ENCODE data around the gene KMT2E. TPM values are rescaled to one million over a fixed set of nuclear protein-coding genes. Genes with fewer than 3 reads are reported as not detected.
A peak's percentile ranks its signal among the peaks of the same experiment; 100 is the strongest.
"Not testable (repeated sequence)": the region's sequence is repeated elsewhere in the genome, so short reads cannot be mapped to it uniquely, and the experiment has no call there.

KMT2E gene
- total and polyA plus RNA-seq, 4 donors: 20.3 to 277 (median 62.8) TPM

DNA sequence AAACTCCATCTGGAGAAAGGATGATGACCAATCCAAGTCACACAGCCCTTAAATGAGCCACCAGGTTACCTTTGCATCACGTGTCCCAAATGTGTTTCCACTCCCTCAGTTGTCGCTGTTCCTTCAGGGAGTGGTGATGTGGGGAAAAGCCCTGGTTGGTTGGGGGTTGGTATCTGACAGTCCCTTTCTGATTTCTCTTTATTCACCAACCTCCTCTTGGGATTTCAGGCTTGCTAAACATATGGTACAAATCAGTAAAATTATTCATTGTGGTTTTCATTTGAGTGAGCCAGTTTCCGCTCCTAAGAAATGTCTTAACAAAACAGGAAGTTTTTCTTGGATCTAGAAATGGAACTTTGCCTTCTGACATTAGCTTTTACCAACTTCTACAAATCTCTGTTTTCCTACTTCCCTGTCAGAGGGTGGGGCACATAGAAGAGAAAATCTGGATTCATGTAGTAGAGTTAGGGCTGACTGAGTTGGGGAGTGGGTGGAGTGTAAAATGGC lies 40.0 kb upstream of the KMT2E start:
- TF ChIP-seq, protein P1, sequence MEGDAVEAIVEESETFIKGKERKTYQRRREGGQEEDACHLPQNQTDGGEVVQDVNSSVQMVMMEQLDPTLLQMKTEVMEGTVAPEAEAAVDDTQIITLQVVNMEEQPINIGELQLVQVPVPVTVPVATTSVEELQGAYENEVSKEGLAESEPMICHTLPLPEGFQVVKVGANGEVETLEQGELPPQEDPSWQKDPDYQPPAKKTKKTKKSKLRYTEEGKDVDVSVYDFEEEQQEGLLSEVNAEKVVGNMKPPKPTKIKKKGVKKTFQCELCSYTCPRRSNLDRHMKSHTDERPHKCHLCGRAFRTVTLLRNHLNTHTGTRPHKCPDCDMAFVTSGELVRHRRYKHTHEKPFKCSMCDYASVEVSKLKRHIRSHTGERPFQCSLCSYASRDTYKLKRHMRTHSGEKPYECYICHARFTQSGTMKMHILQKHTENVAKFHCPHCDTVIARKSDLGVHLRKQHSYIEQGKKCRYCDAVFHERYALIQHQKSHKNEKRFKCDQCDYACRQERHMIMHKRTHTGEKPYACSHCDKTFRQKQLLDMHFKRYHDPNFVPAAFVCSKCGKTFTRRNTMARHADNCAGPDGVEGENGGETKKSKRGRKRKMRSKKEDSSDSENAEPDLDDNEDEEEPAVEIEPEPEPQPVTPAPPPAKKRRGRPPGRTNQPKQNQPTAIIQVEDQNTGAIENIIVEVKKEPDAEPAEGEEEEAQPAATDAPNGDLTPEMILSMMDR (IDR thresholded peaks at IDR 0.05; ENCODE audit: control extremely low read depth, extremely low read depth): no peak
- Histone ChIP-seq H3K9me3 (ENCODE audit: control insufficient read depth in 4 of 4, insufficient read depth in 3 of 4, low read length in 3 of 4) (no peaks in the 10 kb centered on the region), H3K4me1 (ENCODE audit: control insufficient read depth in 5 of 5, insufficient read depth in 5 of 5, low read length in 5 of 5) (peaks cover 8 to 20% (median 9%) of the 10 kb centered on the region in 5 donors), H3K27ac (ENCODE audit: low read depth in 1 of 2, low read length in 1 of 2) (peak overlapping the region; percentile 42 to 82), H3K9ac (ENCODE audit: insufficient read depth in 1 of 2, low read length in 2 of 2) (no peak overlapping the region), H3K4me3 (no peak overlapping the region), H3K27me3 (ENCODE audit: control insufficient read depth in 3 of 3, insufficient read depth in 3 of 3, low read length in 2 of 3) (no peaks in the 10 kb centered on the region), H3K36me3 (ENCODE audit: control insufficient read depth in 4 of 4, insufficient read depth in 4 of 4, low read length in 4 of 4) (peaks cover 0 to 2% (median 0%) of the 10 kb centered on the region in 4 donors)
- WGBS, 2 donors: 60 to 62% methylated on average over 3 of the region's 3 CpGs
- peak; percentile 5 for ATAC-seq (ENCODE audit: insufficient read depth, low FRiP score)
- no peak for DNase-seq

DNA sequence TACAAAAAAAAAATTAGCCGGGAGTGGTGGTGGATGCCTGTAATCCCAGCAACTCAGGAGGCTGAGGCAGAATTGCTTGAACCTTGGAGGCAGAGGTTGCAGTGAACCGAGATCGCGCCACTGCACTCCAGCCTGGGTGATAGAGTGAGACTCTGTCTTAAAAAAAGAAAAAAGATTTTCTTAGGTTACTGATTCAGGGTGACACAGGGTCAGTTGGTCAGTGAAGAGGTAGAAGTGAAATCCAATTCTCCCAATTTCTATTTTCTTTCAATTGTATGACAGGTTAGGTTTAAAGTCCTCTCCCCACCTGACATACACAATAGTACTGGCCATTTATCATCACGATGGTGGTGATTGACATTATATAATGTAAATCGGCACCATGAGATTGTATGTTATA lies 38.5 kb upstream of the KMT2E start:
- not testable (repeated sequence) for ATAC-seq (ENCODE audit: insufficient read depth, low FRiP score); H3K9me3 ChIP-seq (ENCODE audit: control insufficient read depth in 4 of 4, insufficient read depth in 3 of 4, low read length in 3 of 4); H3K4me3 ChIP-seq; H3K27ac ChIP-seq (ENCODE audit: low read depth in 1 of 2, low read length in 1 of 2); DNase-seq; H3K27me3 ChIP-seq (ENCODE audit: control insufficient read depth in 3 of 3, insufficient read depth in 3 of 3, low read length in 2 of 3); H3K36me3 ChIP-seq (ENCODE audit: control insufficient read depth in 4 of 4, insufficient read depth in 4 of 4, low read length in 4 of 4); H3K9ac ChIP-seq (ENCODE audit: insufficient read depth in 1 of 2, low read length in 2 of 2)
- H3K4me1 ChIP-seq (ENCODE audit: control insufficient read depth in 5 of 5, insufficient read depth in 5 of 5, low read length in 5 of 5): peaks cover 8 to 20% (median 15%) of the 10 kb centered on the region in 5 donors
- 94 to 97% methylated on average over 6 of the region's 6 CpGs for WGBS, 2 donors

DNA sequence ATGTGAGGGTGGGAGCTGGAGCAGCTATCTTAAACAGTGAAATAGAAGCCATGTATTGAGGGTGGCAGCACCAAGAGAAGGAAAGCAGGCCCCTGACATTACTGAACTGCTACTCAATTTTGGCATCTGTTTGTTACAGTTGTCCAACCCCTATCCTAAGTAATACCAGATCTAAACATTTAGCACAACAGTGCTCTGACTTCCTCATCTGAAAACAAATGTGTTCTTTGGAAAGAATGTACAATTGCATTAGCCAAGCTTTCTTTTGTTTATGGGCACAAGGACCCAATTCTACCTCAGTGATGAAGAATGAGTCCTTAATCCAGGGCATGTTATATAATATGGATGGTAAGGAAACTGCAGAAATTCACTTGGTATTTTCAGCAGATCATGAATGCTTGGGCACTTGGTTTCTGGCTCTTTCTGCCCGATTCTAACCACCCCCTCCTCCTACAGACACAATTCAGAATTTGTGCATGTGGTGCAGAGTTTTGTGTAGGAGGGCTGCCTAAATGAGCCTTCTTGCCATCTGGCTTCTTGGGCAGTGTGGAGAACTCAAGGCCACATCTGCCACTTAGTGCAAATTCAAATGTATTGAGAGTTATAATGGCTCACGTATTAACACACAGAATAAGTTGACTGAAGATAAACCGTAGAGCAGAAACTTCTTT lies 36.9 kb upstream of the KMT2E start:
- Histone ChIP-seq H3K27ac (ENCODE audit: low read depth in 1 of 2, low read length in 1 of 2) (peak overlapping the region; percentile 7 to 79), H3K27me3 (ENCODE audit: control insufficient read depth in 3 of 3, insufficient read depth in 3 of 3, low read length in 2 of 3) (no peaks in the 10 kb centered on the region), H3K4me1 (ENCODE audit: control insufficient read depth in 5 of 5, insufficient read depth in 5 of 5, low read length in 5 of 5) (peaks cover 8 to 20% (median 15%) of the 10 kb centered on the region in 5 donors), H3K4me3 (no peak overlapping the region), H3K9me3 (ENCODE audit: control insufficient read depth in 4 of 4, insufficient read depth in 3 of 4, low read length in 3 of 4) (no peaks in the 10 kb centered on the region), H3K36me3 (ENCODE audit: control insufficient read depth in 4 of 4, insufficient read depth in 4 of 4, low read length in 4 of 4) (peaks cover 0 to 2% (median 0%) of the 10 kb centered on the region in 4 donors), H3K9ac (ENCODE audit: insufficient read depth in 1 of 2, low read length in 2 of 2) (no peak overlapping the region)
- no peak for ATAC-seq (ENCODE audit: insufficient read depth, low FRiP score)
- TF ChIP-seq, protein P1 (IDR thresholded peaks at IDR 0.05; ENCODE audit: control extremely low read depth, extremely low read depth): no peak
- WGBS, 2 donors: 65 to 88% methylated on average over 3 of the region's 3 CpGs
- no peak for DNase-seq

DNA sequence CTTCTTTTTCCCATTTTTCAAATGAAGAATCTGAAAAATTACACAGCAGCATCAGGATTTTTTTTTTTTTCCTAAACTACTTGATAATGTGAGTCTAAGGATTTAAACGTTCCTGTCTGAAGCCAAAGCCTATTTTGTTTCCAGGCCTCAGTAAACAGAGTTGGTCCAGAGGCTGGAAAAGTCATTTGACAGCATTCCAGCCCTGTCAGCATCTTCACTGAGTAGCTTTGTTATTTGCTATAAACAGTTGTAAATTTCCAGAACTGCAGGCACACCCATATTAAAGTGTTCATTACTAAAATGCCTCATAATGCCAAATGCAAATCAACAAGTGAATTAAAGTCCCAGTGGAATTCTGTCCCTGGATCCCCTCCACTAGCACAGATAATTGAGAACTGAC lies 35.5 kb upstream of the KMT2E start:
- WGBS, 2 donors: 23 to 77% methylated on average over 1 of the region's 1 CpG
- DNase-seq (peak; percentile 62 to 89 (median 83)), ATAC-seq (ENCODE audit: insufficient read depth, low FRiP score) (no peak)
- no peaks in the 10 kb centered on the region for H3K9me3 ChIP-seq (ENCODE audit: control insufficient read depth in 4 of 4, insufficient read depth in 3 of 4, low read length in 3 of 4)
- no peak overlapping the region for H3K4me3 ChIP-seq
- peaks cover 0 to 2% (median 0%) of the 10 kb centered on the region in 4 donors for H3K36me3 ChIP-seq (ENCODE audit: control insufficient read depth in 4 of 4, insufficient read depth in 4 of 4, low read length in 4 of 4)
- peak overlapping the region in 1 of 2 donors; percentile 75 for H3K9ac ChIP-seq (ENCODE audit: insufficient read depth in 1 of 2, low read length in 2 of 2)
- H3K4me1 ChIP-seq (ENCODE audit: control insufficient read depth in 5 of 5, insufficient read depth in 5 of 5, low read length in 5 of 5): peaks cover 9 to 26% (median 20%) of the 10 kb centered on the region in 5 donors
- no peaks in the 10 kb centered on the region for H3K27me3 ChIP-seq (ENCODE audit: control insufficient read depth in 3 of 3, insufficient read depth in 3 of 3, low read length in 2 of 3)
- H3K27ac ChIP-seq (ENCODE audit: low read depth in 1 of 2, low read length in 1 of 2): peak overlapping the region in 1 of 2 donors; percentile 71
- TF ChIP-seq, protein P1 (IDR thresholded peaks at IDR 0.05; ENCODE audit: control extremely low read depth, extremely low read depth): no peak

All from lung (tissue), 12 donors.